HG03064 (cell line): ENCODE data around the gene PIGU.
"Not testable (repeated sequence)": the region's sequence is repeated elsewhere in the genome, so short reads cannot be mapped to it uniquely, and the experiment has no call there.

ENCODE experiments used
- ATAC-seq: cut with Tn5 transposase; IDR thresholded peaks from one replicate; pipeline ENCODE4 v1.9.1; 2021; ENCODE audit warnings: low read depth; ENCODE audit not compliant: unreplicated experiment

PIGU gene

GRCh38 chr20:34537651-34538050, 139.2 kb downstream of the PIGU start:
- no peak for ATAC-seq

GRCh38 chr20:34536798-34537394, 140.0 kb downstream of the PIGU start:
- ATAC-seq = no peak

- ATAC-seq = no peak
These were observed 141.0 kb downstream of the PIGU start for GRCh38 chr20:34535857-34536256.

GRCh38 chr20:34535301-34535840, 141.5 kb downstream of the PIGU start:
- no peak for ATAC-seq

GRCh38 chr20:34534391-34535165, 142.3 kb downstream of the PIGU start:
- no peak for ATAC-seq

- ATAC-seq = no peak
These were observed 144.1 kb downstream of the PIGU start for GRCh38 chr20:34532756-34533155.

GRCh38 chr20:34532320-34532719, 144.6 kb downstream of the PIGU start:
- no peak for ATAC-seq

- ATAC-seq = no peak
These were observed 145.2 kb downstream of the PIGU start for GRCh38 chr20:34531608-34532265.

- ATAC-seq = no peak
These were observed 146.6 kb downstream of the PIGU start for GRCh38 chr20:34530342-34530741.

GRCh38 chr20:34529742-34530141, 147.2 kb downstream of the PIGU start:
- ATAC-seq = no peak

GRCh38 chr20:34528921-34529297, 148.0 kb downstream of the PIGU start:
- ATAC-seq = no peak

- no peak for ATAC-seq
These were observed 149.9 kb downstream of the PIGU start for GRCh38 chr20:34527016-34527415.

GRCh38 chr20:34526466-34526865, 150.4 kb downstream of the PIGU start:
- ATAC-seq = no peak

- no peak for ATAC-seq
These were observed 151.0 kb downstream of the PIGU start for GRCh38 chr20:34525709-34526416.

- no peak for ATAC-seq
These were observed 151.6 kb downstream of the PIGU start for GRCh38 chr20:34525342-34525708.

GRCh38 chr20:34524426-34524825, 152.5 kb downstream of the PIGU start:
- ATAC-seq = no peak

- no peak for ATAC-seq
These were observed 153.7 kb downstream of the PIGU start for GRCh38 chr20:34522969-34523871.

GRCh38 chr20:34519841-34520240, 157.1 kb downstream of the PIGU start:
- ATAC-seq = not testable (repeated sequence)

GRCh38 chr20:34518863-34519262, 158.0 kb downstream of the PIGU start:
- not testable (repeated sequence) for ATAC-seq

- no peak for ATAC-seq
These were observed 159.8 kb downstream of the PIGU start for GRCh38 chr20:34517114-34517505.
